ENCODE results near the gene BBX.

The BBX gene

DNA sequence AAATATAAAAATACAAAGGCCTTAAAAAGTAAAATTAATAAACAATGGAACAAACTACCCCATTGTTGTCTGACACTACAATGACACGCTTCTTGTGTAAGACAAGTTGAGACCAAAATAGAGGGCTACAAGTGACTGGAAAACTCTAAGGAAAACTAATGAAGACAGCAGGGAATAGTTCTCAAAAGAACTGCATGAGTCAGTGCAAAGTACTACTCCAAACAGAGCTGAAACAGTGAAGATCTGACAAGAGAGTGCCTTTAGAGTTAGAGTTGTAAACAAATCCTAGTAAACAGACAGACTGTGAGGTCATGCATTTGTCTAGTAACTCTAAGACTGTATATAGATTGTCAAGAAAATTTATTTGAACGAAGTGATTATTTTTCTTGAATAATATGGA, 233.9 kb downstream of the BBX start:
- DNase-seq = no peak

DNA sequence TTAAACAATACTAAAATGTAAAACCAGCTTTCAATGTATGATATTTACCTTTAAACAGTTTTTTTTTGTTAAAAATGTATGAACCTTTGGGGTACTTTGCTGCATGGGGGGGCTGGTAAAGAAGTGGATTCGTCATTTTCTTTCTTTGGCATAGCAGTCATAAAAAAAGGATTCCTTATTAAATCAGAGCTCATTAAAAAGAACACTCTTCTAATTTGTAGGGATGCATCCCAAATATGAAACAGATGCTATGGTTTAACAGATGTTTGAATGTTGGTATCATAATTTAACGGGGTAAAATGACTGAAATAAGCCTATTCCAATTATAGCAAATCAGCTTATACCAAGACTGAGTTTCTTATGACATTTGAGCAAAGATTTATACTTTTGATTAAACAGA, 234.4 kb downstream of the BBX start:
- DNase-seq = no peak

DNA sequence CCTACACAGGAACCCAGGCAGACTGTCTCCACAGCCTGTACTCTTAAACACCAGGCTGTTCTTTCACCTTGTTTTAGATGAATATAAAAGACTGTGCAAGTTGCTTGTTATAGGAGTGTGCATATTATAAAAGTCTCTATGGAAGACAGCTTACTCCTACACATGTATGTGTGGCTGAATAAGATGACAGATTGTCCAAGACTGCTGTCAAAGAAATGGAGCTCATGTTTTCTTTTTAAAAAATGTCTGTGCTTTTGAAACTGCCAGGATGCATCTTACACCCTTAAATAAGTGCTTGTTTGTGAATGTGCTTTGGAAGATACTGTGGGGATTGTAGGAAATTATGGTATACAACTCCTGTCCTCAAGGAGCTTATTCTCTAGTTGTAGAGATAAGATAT, 237.4 kb downstream of the BBX start:
- no peak for DNase-seq

DNA sequence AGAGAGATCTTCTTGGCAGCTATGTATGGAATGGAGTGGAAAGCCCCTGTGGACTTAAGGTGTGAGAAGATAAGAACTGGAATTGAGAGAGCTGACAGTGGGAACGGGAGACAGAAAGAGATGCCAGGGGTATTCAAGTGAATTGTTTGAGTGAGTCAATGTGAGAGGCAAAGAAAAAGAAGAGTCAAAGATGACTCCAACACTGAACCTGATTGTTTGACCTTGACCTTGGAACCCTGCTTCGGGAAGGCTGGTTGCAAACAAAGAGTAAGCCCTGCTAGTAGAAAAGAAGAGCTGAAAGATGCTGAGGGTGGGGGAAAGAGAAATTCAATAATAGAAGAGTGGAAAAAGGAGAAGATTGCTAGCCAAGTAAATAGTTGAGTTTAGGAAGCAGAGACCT, 238.6 kb downstream of the BBX start:
- no peak for DNase-seq

DNA sequence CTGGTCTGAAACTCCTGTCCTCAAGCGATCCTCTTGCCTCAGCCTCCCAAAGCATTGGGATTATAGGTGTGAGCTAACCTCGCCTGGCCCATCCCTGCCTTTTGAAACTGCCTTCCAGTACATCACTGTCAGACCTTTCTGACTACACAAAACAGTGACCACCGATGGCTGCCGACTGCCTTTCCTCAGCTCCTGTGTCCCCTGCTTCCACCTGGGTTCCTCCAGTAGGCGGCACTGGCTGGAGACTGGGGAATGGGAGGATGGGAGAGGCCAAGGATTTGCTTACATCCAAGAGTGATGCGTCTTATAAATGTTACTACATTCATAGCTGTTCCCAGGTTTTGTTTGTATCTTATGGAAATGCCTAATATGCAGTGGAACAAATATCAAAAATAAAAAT, 242.8 kb downstream of the BBX start:
- no peak for DNase-seq

DNA sequence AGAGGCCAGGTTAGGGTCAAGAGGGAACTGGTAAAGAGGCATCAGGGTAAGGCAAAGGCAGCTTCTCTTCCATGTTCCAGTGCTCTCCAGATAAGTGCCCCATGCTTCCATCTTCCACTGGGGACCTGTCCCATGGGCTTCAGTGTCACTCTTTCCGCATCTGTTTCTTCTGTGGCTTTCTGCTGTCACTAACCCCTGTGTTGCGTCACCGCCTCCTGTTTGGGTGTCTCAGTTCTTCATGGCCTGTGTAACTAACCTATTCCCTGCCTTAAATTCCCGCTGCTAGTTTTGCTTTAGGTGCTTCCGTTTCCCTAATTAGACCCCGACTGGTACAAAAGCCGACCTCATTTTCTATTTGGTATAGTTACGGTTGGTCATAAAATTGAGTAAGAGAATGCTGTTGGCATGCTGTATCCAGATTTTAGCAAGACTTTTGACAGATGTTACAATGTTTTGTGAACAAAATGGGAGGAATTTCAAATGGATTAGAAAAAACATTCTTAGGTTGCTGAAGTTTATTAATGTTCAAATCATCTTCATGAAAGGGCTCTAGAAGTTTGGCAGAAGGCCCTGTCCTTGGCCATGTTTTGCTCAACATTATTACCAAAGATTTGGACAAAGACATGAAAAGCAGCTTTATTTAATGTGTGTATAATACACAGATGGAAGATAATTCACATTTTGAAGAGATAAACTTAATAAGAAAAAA, 245.3 kb downstream of the BBX start:
- DNase-seq = no peak

DNA sequence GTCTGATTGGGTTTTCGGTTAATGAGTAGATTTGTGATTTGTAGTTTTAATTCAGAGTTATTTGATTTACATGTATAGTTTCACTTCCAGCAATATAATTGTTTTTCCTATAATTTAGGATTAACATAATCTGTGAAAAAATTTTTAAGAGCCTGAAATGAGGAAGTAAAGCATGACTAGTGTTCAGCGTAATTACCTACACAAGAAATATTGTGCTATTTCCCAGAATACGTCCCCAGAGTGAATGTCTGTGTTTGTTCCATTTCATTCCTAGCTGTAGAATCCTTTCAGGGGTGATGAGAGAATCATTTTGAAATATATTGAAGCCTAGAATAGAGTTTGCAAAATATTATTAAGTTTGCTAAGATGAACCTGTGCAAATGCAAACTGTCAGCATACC, 247.1 kb downstream of the BBX start:
- DNase-seq = no peak

DNA sequence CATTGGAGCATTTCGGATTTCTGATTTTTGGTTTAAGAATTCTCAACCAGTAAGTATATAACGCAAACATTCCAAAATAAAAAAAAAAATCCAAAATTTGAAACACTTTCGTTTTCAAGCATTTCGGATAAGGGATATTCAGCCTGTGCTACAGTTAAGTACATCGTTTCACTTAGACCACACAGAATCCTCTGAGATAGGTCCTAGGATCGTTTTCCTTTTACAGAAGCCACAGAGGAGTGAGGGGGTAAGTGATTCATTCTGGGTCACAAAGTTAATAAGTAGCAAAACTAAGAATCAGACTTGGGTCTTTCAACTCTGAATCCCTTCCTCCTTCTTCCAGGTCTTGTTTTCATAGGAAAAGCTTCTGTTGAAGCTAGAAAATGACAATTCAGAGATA, 249.3 kb downstream of the BBX start:
- no peak for DNase-seq

DNA sequence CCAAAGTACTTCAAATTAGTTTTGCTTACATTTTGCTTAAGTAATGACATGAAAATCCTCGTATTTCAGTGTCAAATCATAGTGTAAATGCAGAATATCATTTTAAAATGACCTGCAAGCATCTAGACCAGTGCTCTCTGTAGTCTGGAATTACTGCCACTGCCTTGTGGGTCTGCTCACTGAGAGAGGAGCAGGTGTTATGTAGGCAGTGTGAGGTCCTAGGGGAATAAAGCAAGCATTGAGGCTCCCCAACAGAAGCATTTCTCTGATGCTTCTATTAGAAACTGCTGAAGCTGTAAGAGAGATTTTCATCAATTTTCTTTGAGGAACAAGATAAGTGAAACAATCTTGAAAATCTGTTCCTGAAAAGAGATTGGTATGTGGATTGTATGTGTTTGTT, 253.2 kb downstream of the BBX start:
- no peak for DNase-seq

DNA sequence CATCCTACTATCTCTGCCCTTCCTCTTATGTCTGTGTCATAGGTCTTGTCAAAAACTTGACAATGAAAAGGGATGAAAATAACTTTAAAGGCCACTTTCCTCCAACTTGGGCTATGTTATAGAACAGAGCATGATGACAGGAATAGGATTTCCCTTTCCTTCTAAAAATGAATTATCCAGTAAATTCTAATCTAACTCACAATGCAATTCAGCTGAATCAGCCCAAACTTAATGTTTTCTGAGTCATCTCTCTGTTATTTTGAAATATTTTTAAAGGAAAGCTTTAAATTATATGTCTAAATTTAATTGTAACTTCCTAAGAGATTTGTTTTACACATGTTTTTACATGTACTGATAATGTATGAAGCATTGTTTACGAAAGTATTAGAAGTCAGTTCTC, 258.5 kb downstream of the BBX start:
- no peak for DNase-seq

DNA sequence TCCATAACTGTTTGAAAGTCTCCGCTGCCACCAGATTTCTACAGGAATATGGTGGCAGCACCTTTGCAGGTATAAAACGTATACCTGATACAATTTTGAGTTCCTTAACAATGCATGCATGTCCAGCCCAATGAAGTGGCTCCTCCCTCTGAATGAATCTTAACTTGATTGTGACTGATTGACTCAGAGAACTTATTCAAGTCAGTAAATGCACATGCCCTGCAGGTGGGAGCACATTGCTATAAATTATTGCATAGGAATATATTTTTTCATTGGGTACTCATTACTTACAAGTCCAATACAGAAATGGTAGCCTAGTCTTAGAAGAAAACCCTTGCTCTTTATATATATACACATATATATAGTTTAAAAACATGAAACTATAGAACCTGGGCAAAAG, 259.3 kb downstream of the BBX start:
- no peak for DNase-seq

DNA sequence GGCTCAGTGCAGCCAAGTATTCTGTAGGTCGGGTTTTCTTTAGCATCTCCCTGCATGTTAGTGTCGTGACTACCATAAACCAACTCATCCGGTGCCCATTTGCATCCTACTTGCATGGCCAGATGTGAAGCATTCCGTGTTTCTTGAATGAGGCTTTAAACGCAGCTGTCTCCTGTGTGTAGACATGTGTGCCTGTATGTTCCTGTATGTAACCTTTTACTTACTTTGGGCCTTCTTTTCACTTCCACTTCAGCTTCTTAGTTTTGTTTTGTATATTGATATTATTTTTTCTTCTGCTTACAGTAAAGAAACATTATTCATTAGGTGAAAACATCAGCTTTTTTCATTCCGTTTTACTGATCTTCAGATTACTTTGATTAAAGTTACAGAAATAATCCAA, 267.9 kb downstream of the BBX start:
- no peak for DNase-seq

DNA sequence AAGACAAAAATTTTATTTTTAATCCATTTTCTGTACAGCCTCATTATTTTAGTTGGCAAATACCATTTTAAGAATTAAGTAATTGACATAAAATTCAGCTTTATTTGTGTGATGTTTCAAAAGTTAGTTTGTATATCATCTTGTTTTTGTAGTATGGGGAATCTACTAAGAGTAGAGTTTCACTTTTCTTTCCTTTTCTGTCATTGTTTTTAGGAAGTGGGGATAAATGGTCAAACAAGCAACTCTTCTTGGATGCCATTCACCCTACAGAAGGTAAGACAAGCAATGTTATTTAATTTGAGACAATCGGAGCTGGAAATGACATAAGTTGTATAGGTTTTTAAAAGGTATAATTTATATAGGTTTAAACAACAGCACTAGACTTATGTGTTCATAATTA, 268.3 kb downstream of the BBX start:
- DNase-seq = no peak

DNA sequence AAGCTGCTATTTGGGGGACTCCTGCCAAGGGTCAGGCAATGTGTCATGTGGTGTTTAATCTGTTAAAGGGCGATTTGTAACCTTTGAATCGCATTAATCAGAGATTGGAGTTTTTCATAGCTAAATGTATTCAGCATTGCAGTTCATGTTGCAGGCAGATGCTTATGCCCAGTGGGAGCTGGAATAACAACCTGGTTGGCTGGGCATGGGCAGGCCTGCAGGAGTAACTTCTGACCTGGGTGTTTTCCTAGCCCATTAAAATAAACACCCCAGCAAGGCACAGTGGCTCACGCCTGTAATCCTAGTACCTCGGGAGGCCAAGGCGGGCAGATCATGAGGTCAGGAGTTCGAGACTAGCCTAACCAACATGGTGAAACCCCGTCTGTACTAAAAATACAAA, 268.7 kb downstream of the BBX start:
- no peak for DNase-seq

DNA sequence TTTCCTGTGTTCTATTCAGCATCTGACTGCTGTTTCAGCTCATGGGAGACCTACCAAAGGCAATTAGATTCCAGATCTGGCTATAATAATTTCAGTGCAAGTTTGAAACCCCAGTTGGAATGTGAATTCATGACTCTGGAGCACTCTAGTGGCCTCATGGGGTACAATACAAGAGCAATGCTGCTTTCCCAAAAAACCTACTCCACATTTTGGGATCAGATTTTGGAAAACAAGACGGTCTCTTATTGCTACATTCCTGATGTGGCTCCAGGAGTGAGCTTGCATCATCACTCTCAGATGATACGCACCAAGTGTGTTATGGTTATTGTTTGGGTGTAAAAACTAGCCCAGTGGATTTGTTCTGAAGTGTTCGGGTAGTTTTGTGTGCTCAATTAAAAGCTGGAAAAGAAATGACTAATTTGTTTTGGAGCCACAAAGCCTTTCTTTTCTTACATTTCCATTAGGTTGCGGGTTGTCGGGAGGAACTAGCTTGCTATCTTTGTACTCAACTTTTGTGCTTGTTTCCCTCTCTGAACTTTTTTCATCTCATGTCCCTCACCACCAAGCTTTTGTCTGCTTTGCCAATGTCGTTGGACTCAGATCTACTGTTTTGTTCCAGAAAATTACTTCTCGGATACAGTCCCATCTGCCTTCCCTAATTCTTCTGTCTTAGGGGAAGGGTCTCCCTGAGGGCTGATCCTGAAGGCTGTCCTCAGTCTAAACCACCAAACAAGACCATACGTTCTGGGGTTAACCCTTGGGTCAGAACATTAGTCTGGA, 272.1 kb downstream of the BBX start:
- no peak for DNase-seq

DNA sequence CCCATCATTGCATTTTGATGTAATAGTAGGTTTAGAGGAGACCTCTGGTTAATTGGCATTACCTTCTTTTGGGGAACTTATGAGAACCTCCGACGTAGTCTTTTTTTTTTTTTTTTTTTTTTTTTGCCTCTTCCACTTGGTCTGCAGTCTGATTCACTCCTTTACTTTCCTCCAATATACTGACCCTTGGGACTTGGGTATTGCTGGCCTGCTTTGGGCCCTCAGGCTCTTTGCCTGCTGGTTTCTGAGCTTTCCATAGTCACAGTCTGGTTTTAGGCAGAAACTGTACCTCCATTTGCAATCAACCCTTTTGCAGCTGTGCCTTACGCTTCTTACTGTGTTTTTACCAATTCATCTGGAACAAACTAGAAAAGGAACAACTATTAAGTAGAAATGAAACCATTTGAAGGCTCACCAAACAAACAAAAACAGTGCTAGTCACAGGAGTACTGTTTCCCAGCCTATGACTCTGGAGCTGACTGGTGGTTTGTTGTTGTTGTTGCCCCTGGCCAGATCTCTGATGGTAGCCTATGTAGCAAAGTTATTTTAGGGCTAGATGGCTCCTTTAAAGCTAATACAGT, 272.8 kb downstream of the BBX start:
- DNase-seq = no peak

DNA sequence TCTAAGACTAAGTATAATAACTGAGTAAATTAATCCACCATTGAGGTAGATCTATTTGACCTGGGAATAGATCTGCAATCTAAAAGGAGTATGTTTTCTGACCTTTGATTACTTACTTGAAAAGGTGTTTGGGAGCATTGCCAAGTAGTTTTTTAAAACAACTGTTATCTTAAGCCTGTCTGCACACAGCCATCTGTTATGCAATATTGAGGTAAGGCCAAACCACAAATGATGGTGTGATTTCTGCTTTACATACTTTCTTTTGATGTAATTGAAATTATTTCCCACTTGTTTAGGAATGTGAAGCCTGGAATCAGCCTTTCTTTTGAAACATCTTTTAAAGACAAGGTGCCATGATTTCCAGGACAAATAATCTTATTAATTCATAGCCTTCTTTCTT, 274.0 kb downstream of the BBX start:
- DNase-seq = no peak

DNA sequence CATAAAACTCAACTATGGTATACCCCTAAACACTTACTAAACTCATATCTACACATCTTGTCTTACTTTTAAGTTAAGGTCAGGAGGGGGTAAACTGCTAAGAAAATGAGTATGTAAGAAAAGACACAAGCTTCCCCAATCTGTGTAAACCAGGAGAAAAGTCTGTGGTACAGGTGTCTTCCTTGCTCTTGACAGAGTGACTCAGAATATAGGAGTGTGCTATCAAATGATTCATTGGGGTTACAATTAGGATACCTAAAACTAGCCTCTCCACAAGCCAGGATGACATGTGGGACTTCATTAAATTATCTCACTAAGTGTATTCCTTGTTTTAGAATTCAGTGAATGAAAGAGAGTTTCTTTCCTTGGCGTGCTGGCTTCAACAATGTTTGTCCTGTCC, 274.8 kb downstream of the BBX start:
- DNase-seq = no peak

DNA sequence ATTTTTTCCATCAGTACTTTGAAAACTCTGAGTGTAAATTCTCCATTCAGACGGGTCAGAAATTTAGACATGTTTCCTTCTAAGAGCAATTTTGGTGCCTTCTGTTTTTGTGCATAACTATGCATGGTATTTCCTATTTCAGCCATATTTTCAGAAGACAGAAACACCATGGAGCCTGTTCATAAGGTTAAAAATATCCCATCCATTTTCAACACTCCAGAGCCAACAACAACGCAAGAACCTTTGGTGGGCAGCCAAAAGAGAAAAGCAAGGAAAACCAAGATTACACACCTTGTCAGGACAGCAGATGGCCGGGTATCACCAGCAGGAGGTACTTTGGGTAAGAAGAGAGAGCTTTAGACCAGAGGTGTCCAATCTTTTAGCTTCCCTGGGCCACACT, 275.6 kb downstream of the BBX start:
- DNase-seq = no peak

DNA sequence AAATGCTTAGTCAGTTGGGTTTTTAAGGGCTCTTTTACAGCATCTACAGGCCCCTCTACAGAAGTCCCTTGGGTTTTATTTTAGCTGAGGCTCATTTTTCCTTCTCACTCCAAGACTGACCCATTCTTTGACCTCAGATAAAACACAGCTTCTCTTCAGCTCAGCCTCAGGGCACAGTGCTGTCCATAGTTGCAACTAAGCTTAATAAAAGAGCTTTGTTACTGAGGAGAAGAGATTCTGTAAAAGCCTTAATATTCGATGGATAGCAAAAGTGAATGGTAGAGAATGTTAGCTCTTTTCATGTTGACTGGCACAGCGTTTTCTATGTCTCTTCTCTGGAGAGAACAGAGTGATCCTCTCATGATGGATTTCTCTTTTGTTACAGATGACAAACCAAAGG, 277.9 kb downstream of the BBX start:
- no peak for DNase-seq

DNA sequence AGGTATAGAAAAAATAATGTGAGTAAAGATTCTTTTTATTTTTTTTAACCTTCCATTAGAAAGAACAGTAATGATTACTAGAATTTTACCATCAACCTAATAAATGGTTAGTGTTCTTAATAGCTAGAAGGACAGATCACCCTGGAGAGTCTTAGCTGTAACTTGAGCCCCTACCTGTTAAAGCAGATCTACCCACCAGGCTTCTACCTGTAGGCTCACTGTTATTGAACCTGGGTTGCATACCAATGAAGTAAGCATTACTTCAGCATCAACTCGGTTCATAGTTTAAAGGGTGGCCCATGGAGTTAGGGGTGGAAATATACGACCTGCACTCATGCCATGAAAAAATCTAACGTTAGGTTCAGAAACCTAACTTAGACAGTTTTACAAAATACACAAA, 280.4 kb downstream of the BBX start:
- DNase-seq = no peak

DNA sequence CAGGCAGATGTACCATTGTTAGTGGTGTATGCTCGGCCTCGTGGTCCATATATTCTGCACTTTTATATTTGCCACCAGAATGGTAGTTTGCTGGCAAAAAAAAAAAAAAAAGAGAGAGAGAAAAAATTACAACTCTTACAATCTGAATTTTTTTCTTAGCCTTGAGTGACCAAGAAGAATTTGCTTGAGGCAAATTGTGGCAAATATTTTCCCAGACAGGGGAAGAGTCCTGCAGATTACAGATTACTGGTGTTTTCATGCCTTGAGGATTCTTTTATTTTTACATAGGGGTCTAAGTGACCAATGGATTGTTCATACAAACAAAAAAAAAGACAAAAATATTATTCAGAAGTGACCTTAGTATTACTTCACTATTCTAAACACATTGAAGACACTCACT, 283.3 kb downstream of the BBX start:
- DNase-seq = no peak

DNA sequence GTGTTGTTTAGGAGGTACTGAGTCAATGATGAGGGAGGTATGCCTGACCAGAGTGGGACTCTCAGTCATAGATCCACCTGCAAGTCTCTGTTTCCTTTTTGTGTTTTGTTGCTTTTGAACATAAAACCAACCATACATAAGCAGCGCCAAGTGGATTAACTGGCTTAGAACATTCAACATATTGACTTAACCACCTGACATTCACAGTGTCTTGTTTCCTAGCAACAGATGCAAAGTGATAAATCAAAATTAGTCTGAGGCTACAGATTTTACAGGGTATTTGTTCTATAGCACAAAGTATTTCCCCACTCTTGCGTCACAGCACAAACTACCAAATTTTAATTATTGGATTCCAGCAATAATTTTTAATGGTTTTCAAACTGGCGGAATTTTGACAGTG, 283.8 kb downstream of the BBX start:
- no peak for DNase-seq

Measured in activated T-cell treated with anti-CD3 and anti-CD28 coated beads, Interleukin-2, amount 50 U/mL, for 1 hour (primary cell).